Measurements from ENCODE around the gene PRND. TPM values are rescaled to one million over a fixed set of nuclear protein-coding genes. Genes with fewer than 3 reads are reported as not detected.
"Not testable (repeated sequence)": the region's sequence is repeated elsewhere in the genome, so short reads cannot be mapped to it uniquely, and the experiment has no call there.

The PRND gene, protein sequence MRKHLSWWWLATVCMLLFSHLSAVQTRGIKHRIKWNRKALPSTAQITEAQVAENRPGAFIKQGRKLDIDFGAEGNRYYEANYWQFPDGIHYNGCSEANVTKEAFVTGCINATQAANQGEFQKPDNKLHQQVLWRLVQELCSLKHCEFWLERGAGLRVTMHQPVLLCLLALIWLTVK
- not detected for total RNA-seq

DNA sequence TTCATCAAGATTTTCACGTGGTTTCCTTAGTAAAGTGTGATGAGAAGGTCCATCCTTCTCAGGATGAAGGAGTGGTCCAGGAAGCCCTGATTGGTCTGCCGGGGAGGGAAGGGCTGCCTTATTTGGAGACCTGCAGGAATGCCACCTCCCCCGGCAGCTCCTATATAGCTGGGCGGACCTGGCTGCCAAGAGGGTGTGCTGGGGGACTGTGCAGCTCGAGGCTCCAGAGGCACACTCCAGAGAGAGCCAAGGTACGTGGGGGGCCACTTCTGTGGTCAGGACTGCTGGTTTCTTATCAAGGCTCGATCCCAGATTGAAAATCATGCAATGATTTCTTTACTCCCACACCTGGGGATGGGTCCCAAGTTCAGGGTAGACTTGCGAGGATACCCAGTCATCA lies at the start of gene PRND:
Gene PRND (plus strand): TSS at position 191 of the 400 bp plus-strand sequence. CDS start 2,643 bp downstream, outside the sequence.
- DNase-seq (ENCODE audit: low read depth in 2 of 3, low spot score in 2 of 3): no peak

DNA sequence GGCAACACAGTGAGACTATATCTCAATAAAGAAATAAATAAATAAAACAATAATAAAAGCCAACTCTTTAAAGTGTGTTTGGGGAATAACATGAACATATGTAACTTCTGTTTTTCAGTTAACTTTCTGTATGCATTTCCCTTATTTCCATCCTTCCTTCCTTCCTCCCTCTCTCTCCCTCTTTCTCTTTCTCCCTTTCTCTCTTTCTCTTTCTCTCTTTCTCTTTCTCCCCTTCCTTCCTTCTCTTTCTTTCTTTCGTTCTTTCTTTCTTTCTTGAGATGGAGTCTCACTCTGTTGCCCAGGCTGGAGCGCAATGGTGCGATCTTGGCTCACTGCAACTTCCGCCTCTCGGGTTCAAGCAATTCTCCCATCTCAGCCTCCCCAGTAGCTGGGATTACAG lies 48.8 kb upstream of the PRND start:
- no peak for DNase-seq (ENCODE audit: low read depth in 2 of 3, low spot score in 2 of 3)

DNA sequence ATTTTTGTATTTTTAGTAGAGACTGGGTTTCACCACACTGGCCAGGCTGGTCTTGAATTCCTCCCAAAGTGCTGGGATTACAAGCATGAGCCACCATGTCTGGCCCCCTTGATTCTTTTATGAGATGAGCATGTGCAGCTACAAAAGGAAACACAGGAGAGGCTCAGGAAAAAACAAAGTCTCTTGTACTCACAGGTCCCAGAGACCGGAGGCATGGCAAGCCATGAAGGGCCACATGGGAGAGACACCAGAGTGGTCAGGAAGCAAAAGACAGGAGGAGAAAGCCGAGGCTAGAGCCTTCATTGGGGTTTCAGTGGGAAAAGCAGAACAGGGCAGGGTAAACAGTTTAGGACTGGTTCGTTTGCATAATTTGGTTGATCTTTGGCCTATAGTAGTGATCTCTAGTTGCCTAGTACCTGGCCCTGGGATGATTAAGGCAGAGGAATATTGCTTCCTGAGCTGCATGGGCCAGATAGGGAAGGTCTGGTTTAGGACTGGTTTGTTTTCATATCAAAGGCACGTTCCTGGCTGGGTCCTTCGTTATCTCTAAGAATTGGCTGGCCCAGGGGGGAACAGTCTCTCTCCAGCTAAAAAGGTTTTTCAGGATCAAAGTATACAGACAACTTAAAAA lies 48.2 kb upstream of the PRND start:
- no peak for DNase-seq (ENCODE audit: low read depth in 2 of 3, low spot score in 2 of 3)

DNA sequence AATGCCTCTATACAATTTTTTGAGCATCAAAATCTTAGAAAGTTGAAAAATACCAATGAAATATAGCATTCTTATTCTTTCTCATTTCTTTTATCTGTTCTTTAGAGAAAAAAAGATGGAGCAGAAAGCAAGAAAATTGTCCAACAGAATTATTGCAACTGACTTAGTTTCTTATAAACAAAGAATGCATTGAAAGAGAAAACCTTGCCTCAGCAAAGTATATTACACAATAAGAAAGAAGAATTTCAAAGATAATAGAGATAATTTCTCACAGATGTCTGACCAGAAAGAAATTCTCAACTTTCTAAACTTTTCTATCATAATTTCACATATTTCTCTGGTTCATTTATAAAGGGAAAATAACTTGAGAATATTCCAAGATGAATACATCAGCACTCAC lies 47.0 kb upstream of the PRND start:
- DNase-seq (ENCODE audit: low read depth in 2 of 3, low spot score in 2 of 3): no peak

DNA sequence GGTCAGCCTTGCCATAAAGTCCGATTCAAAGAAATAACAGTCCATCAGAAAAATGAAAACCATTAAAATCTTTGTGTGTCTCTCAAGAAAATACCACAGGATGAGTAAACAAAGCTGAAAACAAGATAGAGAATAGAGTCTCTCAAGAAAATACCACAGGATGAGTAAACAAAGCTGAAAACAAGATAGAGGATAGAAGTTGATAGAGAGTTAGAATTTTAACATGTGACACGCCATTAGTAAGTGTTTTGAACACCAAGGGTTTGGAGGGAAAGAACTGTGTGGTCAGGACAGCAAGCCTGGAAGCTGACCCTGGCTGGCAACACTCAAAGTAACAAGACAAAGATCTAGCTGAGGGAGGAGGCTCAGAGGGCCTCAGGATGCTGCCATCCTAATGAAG lies 43.9 kb upstream of the PRND start:
- DNase-seq (ENCODE audit: low read depth in 2 of 3, low spot score in 2 of 3): no peak

DNA sequence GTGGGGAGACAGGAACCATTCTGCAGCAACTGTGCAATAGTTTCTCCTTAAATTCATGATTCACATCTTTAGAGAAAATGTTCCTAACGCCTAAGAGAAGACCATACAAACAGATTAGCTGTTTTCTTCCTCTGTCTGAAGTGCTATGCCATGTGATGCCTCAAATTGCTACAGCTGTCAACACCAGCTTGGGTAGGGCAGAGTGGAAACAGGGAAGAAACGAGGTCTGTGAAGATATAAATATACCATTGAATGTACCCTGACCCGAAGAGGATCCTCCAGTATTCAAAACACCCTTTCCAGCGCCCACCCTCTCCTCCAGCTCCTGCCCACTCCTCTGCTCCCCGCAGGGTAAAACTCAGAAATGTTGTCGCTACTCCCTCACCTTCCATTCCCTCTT lies 40.3 kb upstream of the PRND start:
- DNase-seq (ENCODE audit: low read depth in 2 of 3, low spot score in 2 of 3): no peak

DNA sequence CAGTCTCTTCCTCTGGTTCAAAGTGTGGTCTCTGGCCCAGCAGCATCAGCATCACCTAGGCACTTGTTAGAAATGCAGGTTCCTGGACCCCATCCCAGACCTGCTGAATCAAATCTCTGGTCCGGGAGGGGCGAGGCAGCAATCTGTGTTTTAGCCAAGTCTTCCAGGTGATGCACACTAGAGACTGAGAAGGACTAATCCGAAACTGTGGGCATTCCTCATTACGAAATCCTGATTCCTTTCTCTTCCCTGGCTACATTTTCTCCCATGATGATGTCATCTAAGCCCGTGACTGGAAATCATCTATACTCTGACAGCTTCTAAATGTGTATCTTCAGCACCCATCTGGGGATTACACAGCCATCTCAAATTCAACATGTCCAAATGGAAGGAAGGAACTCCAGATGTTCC lies 39.7 kb upstream of the PRND start:
- DNase-seq (ENCODE audit: low read depth in 2 of 3, low spot score in 2 of 3): no peak

DNA sequence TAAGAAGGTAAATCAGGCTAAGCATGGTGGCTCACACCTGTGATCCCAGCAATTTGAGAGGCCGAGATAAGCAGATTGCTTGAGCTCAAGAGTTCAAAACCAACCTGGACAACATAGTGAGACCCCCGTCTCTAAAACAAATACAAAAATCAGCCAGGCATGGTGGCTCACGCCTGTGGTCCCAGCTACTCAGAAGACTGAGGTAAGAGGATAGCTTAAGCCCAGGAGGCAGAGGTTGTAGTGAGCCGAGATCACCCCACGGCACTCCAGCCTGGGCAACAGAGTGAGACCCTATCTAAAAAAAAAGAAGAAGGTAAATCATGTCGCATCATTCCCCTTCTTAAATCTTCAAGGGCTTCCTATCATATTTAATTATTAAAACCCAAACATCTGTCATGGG lies 39.0 kb upstream of the PRND start:
- no peak for DNase-seq (ENCODE audit: low read depth in 2 of 3, low spot score in 2 of 3)

DNA sequence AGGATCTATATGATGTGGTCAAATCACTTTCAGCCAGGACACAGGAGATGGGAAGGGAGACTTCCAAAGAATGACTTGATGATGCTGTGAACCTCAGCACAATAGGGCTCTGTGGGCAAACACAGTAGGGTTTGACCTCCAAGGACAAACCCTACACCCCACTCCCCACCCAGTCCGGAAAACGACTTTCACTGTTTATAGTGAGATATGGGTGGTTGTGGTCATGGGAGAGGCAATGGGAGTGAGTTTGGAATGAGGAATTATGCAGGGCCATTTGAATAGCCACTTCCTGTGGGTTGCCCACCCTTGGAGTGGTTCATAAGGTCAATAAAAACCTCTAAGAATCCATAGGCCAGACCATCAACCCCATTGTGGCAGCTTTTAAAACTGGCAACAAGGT lies 38.4 kb upstream of the PRND start:
- DNase-seq (ENCODE audit: low read depth in 2 of 3, low spot score in 2 of 3): no peak

DNA sequence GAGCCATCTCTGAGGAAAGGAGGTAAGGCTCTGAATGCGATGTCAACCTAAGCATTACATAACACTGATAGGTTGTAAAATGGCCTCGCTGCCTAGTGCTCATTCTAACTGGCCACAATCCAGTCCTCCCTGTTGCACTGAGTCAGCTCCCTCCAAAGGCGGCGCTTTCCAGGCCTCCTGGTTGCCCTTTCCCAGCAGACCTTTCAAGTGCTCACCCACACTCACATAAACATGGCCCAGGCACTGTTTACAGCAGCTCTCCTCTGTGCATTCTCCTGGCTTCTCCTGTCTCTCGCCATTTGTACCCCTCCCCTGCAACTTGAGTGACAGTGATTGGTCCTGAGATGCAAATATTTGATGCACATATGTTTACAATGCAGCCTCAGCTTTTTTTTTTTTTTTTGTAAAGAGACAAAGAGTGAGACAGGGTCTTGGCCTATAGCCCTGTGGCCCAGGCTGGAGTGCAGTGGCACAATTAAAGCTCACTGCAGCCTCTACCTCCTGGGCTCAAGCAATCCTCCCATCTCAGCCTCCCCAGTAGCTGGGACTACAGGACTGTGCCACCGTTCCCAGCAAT lies 36.8 kb upstream of the PRND start:
- no peak for DNase-seq (ENCODE audit: low read depth in 2 of 3, low spot score in 2 of 3)

DNA sequence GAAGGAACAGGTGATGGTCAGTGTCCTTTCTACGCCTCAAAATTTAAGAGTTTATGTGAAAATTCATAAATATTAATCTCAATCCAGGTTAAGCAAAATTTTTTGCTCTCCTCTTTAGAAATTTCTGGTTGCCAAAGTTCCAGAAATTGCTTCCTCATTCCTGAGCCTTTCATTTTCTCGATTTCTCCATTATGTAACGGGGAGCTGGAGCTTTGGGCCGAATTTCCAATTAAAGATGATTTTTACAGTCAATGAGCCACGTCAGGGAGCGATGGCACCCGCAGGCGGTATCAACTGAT lies 35.8 kb upstream of the PRND start:
- DNase-seq (ENCODE audit: low read depth in 2 of 3, low spot score in 2 of 3): no peak

DNA sequence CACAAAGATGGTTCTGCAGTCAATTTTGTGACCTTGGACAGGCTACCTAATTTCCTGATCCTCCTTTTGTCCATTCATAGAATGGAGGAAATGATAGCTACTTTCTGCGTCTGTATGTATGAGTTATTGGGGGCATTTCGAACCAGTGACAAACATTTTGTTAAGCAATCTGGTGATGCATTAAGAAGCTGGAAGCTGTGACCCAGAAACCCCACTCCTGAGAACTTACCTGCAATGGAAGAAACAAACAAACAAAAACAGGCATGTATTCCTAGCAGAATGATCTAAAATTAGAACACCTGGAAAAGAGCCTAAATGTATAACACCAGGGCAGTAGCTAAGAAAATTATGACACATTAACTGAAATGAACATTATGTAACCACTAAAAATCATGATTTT lies 33.4 kb upstream of the PRND start:
- no peak for DNase-seq (ENCODE audit: low read depth in 2 of 3, low spot score in 2 of 3)

DNA sequence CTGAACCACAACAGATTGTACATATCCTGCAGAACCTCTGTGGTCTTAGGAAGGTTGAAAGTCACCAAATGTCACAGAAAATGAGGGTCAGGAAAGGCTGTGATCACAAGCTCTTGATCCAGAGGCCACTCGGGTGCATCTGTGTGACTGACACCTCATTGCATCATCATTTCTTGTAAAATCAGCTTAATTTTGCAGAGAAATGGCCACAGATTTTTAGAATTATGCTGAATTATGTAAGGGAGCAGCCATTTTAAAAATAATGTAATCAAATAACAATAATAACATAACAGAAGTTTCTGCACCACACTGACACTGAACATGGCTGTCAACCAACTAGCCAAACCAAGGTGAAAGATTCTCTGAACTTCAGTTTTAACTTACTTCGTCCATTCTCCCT lies 32.5 kb upstream of the PRND start:
- no peak for DNase-seq (ENCODE audit: low read depth in 2 of 3, low spot score in 2 of 3)

DNA sequence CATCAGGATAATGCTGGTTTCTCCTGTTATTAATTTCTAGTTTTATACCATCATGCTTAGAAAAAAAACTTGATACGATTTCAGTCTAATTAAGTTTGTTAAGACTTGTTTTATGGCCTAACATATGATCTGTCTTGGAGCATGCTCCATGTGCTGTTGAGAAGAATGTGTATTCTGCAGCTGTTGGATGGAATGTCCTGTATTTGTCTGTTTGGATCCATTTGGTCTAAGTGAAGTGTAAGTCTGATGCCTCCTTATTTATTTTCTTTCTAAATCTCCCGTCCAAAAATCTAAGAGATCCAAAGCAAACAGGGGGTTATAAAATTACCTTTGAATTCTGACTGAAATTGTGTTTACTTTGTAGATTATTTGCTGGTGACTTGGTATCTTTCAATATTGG lies 30.0 kb upstream of the PRND start:
- DNase-seq (ENCODE audit: low read depth in 2 of 3, low spot score in 2 of 3): no peak

DNA sequence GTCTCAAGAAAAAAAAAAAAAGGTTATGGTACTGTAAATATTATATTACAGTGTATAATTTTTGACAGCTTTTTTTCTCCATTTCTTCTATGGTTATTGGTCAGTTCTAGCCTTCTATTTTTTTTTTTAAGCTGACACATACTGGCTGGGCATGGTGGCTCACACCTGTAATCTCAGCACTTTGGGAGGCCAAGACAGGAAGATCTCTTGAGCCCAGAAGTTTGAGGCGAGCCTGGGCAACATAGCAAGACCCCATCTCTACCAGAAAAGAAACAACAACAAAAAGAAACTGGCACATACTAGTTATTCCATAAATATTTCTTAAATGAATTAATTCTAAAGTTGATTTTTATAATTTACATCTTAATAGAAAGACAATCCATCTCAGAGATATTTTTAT lies 27.6 kb upstream of the PRND start:
- no peak for DNase-seq (ENCODE audit: low read depth in 2 of 3, low spot score in 2 of 3)

DNA sequence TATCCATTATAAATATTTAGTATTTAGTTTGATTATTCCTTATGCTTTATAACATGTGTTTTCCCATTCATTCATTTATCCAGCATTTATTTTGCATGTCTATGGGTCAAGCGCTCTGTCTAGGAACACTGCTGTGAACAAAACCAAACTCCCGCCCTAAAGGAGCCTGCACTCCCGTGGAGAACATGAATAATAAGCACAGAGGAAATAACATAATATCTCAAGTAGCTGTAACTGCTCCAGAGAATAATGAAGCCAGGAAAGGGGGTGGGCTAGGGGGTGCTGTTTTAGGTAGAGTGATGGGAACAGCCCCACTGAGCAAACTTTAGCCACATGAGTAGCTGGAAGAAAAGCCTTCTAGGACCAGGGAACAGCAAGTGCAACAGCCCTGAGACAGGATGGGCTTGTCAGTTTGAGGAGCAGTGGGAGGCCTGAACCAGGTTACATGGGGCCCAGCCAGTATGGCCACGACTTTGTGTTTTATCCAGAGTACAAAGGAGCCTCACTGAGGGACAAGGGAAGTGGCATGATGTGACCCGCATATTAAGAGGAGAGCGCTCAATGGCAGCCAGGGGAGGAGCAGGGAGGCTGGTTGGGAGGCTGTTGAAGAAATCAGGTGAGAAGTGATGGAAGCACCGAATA lies 24.4 kb upstream of the PRND start:
- DNase-seq (ENCODE audit: low read depth in 2 of 3, low spot score in 2 of 3): no peak

DNA sequence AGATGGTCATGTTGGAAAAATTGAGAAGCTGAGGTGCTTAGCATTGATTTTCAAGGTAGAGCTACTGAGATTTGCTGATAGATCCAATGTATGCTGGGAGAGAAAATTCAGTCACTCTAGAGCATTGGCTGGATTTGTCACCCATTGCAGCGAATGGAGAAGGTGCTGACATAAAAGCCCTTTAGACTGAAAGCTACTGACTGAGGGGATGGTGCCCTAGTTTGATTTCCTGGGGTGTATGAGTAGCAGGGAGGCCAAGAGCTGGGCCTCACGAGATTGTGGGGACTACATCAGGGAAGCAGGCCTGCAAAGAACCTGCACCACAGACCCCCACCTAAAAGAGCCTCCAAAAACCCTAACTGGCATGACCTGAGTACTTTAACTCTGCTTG lies 23.9 kb upstream of the PRND start:
- DNase-seq (ENCODE audit: low read depth in 2 of 3, low spot score in 2 of 3): no peak

DNA sequence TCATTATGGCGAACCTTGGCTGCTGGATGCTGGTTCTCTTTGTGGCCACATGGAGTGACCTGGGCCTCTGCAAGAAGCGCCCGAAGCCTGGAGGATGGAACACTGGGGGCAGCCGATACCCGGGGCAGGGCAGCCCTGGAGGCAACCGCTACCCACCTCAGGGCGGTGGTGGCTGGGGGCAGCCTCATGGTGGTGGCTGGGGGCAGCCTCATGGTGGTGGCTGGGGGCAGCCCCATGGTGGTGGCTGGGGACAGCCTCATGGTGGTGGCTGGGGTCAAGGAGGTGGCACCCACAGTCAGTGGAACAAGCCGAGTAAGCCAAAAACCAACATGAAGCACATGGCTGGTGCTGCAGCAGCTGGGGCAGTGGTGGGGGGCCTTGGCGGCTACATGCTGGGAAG lies 22.5 kb upstream of the PRND start:
- DNase-seq (ENCODE audit: low read depth in 2 of 3, low spot score in 2 of 3): no peak

DNA sequence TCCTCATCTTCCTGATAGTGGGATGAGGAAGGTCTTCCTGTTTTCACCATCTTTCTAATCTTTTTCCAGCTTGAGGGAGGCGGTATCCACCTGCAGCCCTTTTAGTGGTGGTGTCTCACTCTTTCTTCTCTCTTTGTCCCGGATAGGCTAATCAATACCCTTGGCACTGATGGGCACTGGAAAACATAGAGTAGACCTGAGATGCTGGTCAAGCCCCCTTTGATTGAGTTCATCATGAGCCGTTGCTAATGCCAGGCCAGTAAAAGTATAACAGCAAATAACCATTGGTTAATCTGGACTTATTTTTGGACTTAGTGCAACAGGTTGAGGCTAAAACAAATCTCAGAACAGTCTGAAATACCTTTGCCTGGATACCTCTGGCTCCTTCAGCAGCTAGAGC lies 21.8 kb upstream of the PRND start:
- no peak for DNase-seq (ENCODE audit: low read depth in 2 of 3, low spot score in 2 of 3)

DNA sequence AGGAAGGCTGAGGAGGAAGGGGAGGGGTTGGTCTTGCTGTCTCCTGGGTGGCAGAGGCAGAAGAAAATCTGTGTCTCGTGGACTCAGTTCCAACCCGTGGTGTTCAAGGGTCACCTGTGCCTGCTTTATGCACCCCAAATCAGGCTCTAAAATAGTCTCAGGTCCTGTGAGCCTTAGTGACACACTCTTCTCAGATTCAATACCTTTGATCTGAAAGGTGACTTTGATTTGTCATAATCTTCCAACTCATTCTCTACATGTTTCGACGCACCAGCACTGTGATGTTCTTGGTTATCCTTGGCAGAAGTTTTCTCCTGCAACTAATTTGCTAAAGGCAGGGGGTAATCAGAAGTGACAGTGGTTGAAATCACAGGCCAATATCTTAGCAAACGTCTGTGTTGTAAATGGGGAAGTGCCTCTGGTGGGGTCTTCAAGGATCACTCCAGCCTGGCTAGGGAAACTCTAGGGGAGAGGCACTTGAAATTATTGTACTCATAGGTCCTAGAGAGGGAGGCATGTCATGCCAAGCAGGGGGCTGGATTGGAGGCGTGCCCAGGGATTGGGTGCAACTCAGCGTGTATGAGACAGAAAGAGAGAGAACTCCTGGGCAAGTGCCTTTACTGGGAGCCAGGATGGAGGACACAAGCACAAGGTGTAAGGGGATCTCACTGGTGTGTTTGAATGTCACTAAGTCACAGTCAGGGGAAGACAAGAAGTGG lies 19.0 kb upstream of the PRND start:
- peak in 2 of 3 donors; percentile 5 to 48 for DNase-seq (ENCODE audit: low read depth in 2 of 3, low spot score in 2 of 3)

DNA sequence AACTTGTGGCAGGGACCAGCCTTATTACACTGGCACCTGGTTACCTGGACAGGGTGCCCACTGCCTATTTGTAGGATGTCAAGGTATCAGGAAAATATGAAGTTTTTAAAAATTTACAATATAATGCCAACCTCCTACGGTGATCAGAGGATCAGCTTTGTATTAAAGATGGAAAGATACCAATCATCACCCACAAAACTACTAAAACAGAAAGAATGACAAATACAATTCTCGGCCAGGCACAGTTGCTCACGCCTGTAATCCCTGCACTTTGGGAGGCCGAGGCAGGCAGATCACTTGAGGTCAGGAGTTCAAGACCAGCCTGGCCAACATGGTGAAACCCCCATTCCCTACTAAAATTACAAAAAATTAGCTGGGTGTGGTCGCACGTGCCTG lies 18.4 kb upstream of the PRND start:
- no peak for DNase-seq (ENCODE audit: low read depth in 2 of 3, low spot score in 2 of 3)

DNA sequence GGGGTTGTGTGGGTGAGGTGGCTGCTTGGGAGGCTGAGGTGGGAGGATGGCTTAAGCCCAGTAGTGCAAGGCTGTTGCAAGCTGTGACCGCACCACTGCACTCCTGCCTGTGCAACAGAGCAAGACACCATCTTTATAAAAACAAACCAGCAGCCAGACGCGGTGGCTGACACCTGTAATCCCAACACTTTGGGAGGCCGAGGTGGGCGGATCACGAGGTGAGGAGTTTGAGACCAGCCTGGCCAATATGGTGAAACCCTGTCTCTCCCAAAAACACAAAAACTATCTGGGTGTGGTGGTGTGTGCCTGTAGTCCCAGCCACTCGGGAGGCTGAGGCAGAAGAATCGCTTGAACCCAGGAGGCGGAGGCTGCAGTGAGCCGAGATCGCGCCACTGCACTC lies 14.8 kb upstream of the PRND start:
- DNase-seq (ENCODE audit: low read depth in 2 of 3, low spot score in 2 of 3): not testable (repeated sequence)
